Neural cell (in vitro differentiated cells): ENCODE measurements around the gene NFS1. TPM values are rescaled to one million over a fixed set of nuclear protein-coding genes. Genes with fewer than 3 reads are reported as not detected.
"Not testable (repeated sequence)": the region's sequence is repeated elsewhere in the genome, so short reads cannot be mapped to it uniquely, and the experiment has no call there.

Source experiments
- H2AFZ ChIP-seq: fragments of 200-600, 300-800 bp; sonication (generic), shearing (Covaris generic); 2 replicates; pipeline ENCODE4 v1.6.0; 2014; ENCODE audit warnings: low read depth, mild to moderate bottlenecking, antibody characterized with exemption, low read length, moderate library complexity
- H3F3A ChIP-seq: fragments of 200-600 bp; shearing (Covaris generic); 2 replicates; pipeline ENCODE4 v1.6.1; 2016; ENCODE audit warnings: mild to moderate bottlenecking, moderate library complexity, mixed read lengths, antibody characterized with exemption, low read length; ENCODE audit not compliant: insufficient read depth, poor library complexity, severe bottlenecking
- H3K27ac ChIP-seq: fragments of 200-600, 300-800 bp; sonication (generic), shearing (Covaris generic); 2 replicates; pipeline ENCODE4 v1.5.1; 2014; ENCODE audit warnings: mild to moderate bottlenecking, low read length, moderate library complexity
- H3K27me3 ChIP-seq: fragments of 300-800, 200-600 bp; sonication (generic), shearing (Covaris generic); 2 replicates; pipeline ENCODE4 v1.6.0; 2014; ENCODE audit warnings: mild to moderate bottlenecking, low read depth, low read length, moderate library complexity; ENCODE audit not compliant: insufficient read depth
- H3K36me3 ChIP-seq: fragments of 300-800, 200-600 bp; sonication (generic), shearing (Covaris generic); 2 replicates; pipeline ENCODE4 v1.5.1; 2014; ENCODE audit warnings: mild to moderate bottlenecking, antibody characterized with exemption, low read length, moderate library complexity; ENCODE audit not compliant: insufficient read depth
- H3K4me2 ChIP-seq: fragments of 300-800, 200-600 bp; sonication (generic), shearing (Covaris generic); 2 replicates; pipeline ENCODE4 v1.6.0; 2014; ENCODE audit warnings: mild to moderate bottlenecking, low read length
- H3K4me3 ChIP-seq: fragments of 300-800, 200-600 bp; sonication (generic), shearing (Covaris generic); 2 replicates; pipeline ENCODE4 v1.5.1; 2014; ENCODE audit warnings: mild to moderate bottlenecking, low read length, moderate library complexity
- H3K79me2 ChIP-seq: fragments of 200-600 bp; shearing (Covaris generic); replicated peaks from 2 replicates; pipeline ENCODE4 v1.6.0; 2014; ENCODE audit warnings: mild to moderate bottlenecking, low read length, moderate library complexity; ENCODE audit not compliant: insufficient read depth
- H3K9ac ChIP-seq: fragments of 300-800, 200-600 bp; sonication (generic), shearing (Covaris generic); 2 replicates; pipeline ENCODE4 v1.6.1; 2016; ENCODE audit warnings: mild to moderate bottlenecking, low read length, mixed read lengths
- H3K9me2 ChIP-seq: fragments of 200-600 bp; shearing (Covaris generic); 2 replicates; pipeline ENCODE4 v1.6.1; 2016; ENCODE audit warnings: mild to moderate bottlenecking, low read length, mixed read lengths; ENCODE audit not compliant: insufficient read depth
- H3K9me3 ChIP-seq: fragments of 200-600, 300-800 bp; sonication (generic), shearing (Covaris generic); 2 replicates; pipeline ENCODE4 v1.6.1; 2016; ENCODE audit warnings: mild to moderate bottlenecking, mixed run types, low read length, moderate library complexity, mixed read lengths
- H4K20me1 ChIP-seq: fragments of 200-600 bp; shearing (Covaris generic); 2 replicates; pipeline ENCODE4 v1.6.1; 2016; ENCODE audit warnings: mild to moderate bottlenecking, mixed run types; ENCODE audit not compliant: insufficient read depth
- CTCF ChIP-seq: fragments of 450-650 bp; IDR thresholded peaks from 2 replicates; pipeline ENCODE4 v1.5.1; 2014; ENCODE audit warnings: antibody characterized with exemption, mild to moderate bottlenecking, moderate library complexity; ENCODE audit not compliant: poor library complexity, severe bottlenecking
- EP300 ChIP-seq: fragments of 450-650 bp; conservative IDR thresholded peaks from 2 replicates; pipeline ENCODE4 v1.6.1; 2014; ENCODE audit warnings: antibody characterized with exemption, mild to moderate bottlenecking, moderate library complexity; ENCODE audit not compliant: poor library complexity, severe bottlenecking
- EZH2 ChIP-seq: fragments of 200-600, 300-800 bp; shearing (Covaris generic), sonication (generic); IDR thresholded peaks from 2 replicates; pipeline ENCODE4 v1.6.1; 2014; ENCODE audit warnings: antibody characterized with exemption, low read length, borderline replicate concordance, mild to moderate bottlenecking; ENCODE audit not compliant: insufficient read depth, poor library complexity, severe bottlenecking
- MXI1 ChIP-seq: fragments of 450-650 bp; conservative IDR thresholded peaks from 2 replicates; pipeline ENCODE4 v1.6.1; 2014; ENCODE audit warnings: antibody characterized with exemption, mild to moderate bottlenecking; ENCODE audit not compliant: poor library complexity, severe bottlenecking
- POLR2AphosphoS5 ChIP-seq: IDR thresholded peaks from 2 replicates; pipeline ENCODE4 v1.6.1; 2012
- RAD21 ChIP-seq: fragments of 450-650 bp; conservative IDR thresholded peaks from 2 replicates; pipeline ENCODE4 v1.6.1; 2014; ENCODE audit warnings: antibody characterized with exemption, mild to moderate bottlenecking, moderate library complexity
- REST ChIP-seq: IDR thresholded peaks from 2 replicates; pipeline ENCODE4 v1.6.1; 2012; ENCODE audit warnings: borderline replicate concordance
- SMC3 ChIP-seq: fragments of 450-650 bp; conservative IDR thresholded peaks from 2 replicates; pipeline ENCODE4 v1.6.1; 2014; ENCODE audit warnings: antibody characterized with exemption, mild to moderate bottlenecking, moderate library complexity; ENCODE audit not compliant: poor library complexity
- TAF1 ChIP-seq: IDR thresholded peaks from 2 replicates; pipeline ENCODE4 v1.6.1; 2012; ENCODE audit warnings: low read depth
- polyA minus RNA-seq: library from RNA; depleted of rRNA, polyadenylated mRNA; stranded (reverse); fragments of >200 nt; gene quantifications from 2 replicates; pipeline ENCODE4 v1.2.3, GENCODE V29; 2014
- polyA plus RNA-seq: library from polyadenylated mRNA; depleted of rRNA; stranded (reverse); fragments of >200 nt; gene quantifications from 2 replicates; pipeline ENCODE4 v1.2.3, GENCODE V29; 2014

The NFS1 gene
- polyA plus RNA-seq (55.2 and 67.0 TPM in 2 replicates), polyA minus RNA-seq (44.9 and 50.4 TPM in 2 replicates)

GRCh38 chr20:35699127-35699956 is at the start of gene NFS1, which contains the start of gene ROMO1:
TSS of gene NFS1 (minus strand) at chr20:35699352. CDS start at chr20:35699288, 64 bp downstream.
TSS of gene ROMO1 (plus strand) at chr20:35699405. CDS start at chr20:35699633, 228 bp downstream.
- Histone ChIP-seq H2AFZ (peak within 1 kb of the TSS; percentile 95), H3K4me2 (peak within 1 kb of the TSS; percentile 90), H3K36me3 (peaks cover 5% of the 10 kb centered on the region), H3K9me2 (no peaks in the 10 kb centered on the region), H3K27ac (peak within 1 kb of the TSS; percentile 79), H3K27me3 (no peaks in the 10 kb centered on the region), H3F3A (peaks cover 10% of the 10 kb centered on the region), H3K79me2 (peaks cover 14% of the 10 kb centered on the region), H3K9me3 (no peaks in the 10 kb centered on the region), H3K9ac (peak within 1 kb of the TSS; percentile 83), H3K4me3 (peak within 1 kb of the TSS; percentile 79), H4K20me1 (no peaks in the 10 kb centered on the region)
- TF ChIP-seq MXI1 (peak; percentile 94), SMC3 (peak; percentile 71), POLR2AphosphoS5 (peak; percentile 81), EP300 (no peak), EZH2 (no peak), TAF1 (peak; percentile 62), CTCF (peak; percentile 67), REST (no peak), RAD21 (peak; percentile 62)

GRCh38 chr20:35744492-35744841 is 45.3 kb upstream of the NFS1 start:
- H3K27me3 ChIP-seq, H3K4me2 ChIP-seq, H3F3A ChIP-seq, H3K36me3 ChIP-seq, H2AFZ ChIP-seq, H4K20me1 ChIP-seq, H3K9me3 ChIP-seq, H3K4me3 ChIP-seq, H3K27ac ChIP-seq, H3K9me2 ChIP-seq, H3K9ac ChIP-seq: not testable (repeated sequence)
- peaks cover 25% of the 10 kb centered on the region for H3K79me2 ChIP-seq
